CD4-positive, alpha-beta T cell (primary cell): ENCODE measurements around the gene ARHGEF37. TPM values are rescaled to one million over a fixed set of nuclear protein-coding genes. Genes with fewer than 3 reads are reported as not detected.

Experiments
- ATAC-seq: fragments of 200-7000 bp; cut with Tn5 transposase; one replicate; pipeline ENCODE4 v1.10.0; 2022; ENCODE audit warnings: mild to moderate bottlenecking; ENCODE audit not compliant: poor library complexity
- CTCF ChIA-PET: fragments of 350-600 bp; sonication (Branson Sonifier 250); formaldehyde crosslinking; loops from one replicate; lab custom pipeline; 2021; ENCODE audit warnings: antibody characterized with exemption, inconsistent platforms; lab: Charles Lee
- POLR2A ChIA-PET: fragments of 350-600 bp; sonication (Branson Sonifier 250); formaldehyde crosslinking; loops from one replicate; lab custom pipeline; 2021; ENCODE audit warnings: antibody characterized with exemption, inconsistent platforms; lab: Charles Lee
- DNase-seq, 14 experiments: peaks; one replicate each; pipeline ENCODE4 v3.0.0-alpha.2; 2013 to 2020; ENCODE audit warnings: mixed read lengths in 2 of 14
- H3K27ac ChIP-seq, 2 donors: one replicate each; pipeline versions ENCODE4 v1.5.1 to v1.7.0; 2013; ENCODE audit warnings: low read length in 2 of 2, low read depth in 1 of 2, mild to moderate bottlenecking in 1 of 2
- H3K27me3 ChIP-seq, 2 experiments: 1 replicate in 1 of 2; 2 replicates in 1 of 2; pipeline versions ENCODE4 v1.6.1 to v1.7.0; 2013; ENCODE audit warnings: low read length in 2 of 2, control low read depth in 1 of 2, mild to moderate bottlenecking in 1 of 2, moderate library complexity in 1 of 2; ENCODE audit not compliant: insufficient read depth in 2 of 2, control insufficient read depth in 1 of 2
- H3K36me3 ChIP-seq: one replicate; pipeline ENCODE4 v1.6.1; 2013; ENCODE audit warnings: low read length, control low read depth; ENCODE audit not compliant: insufficient read depth
- H3K4me1 ChIP-seq: one replicate; pipeline ENCODE4 v1.6.1; 2013; ENCODE audit warnings: low read length, control low read depth; ENCODE audit not compliant: insufficient read depth
- H3K4me3 ChIP-seq: one replicate; pipeline ENCODE4 v1.5.1; 2013; ENCODE audit warnings: mild to moderate bottlenecking, low read length, moderate library complexity
- H3K9me3 ChIP-seq, 2 experiments: 1 replicate in 1 of 2; 2 replicates in 1 of 2; pipeline versions ENCODE4 v1.6.1 to v1.7.0; 2013; ENCODE audit warnings: low read length in 2 of 2, mild to moderate bottlenecking in 2 of 2, control low read depth in 1 of 2, moderate library complexity in 1 of 2; ENCODE audit not compliant: control insufficient read depth in 1 of 2, insufficient read depth in 1 of 2
- H3K27ac Mint-ChIP-seq: one replicate; pipeline ENCODE4 v1.8.0; 2020; ENCODE audit warnings: mixed read lengths
- H3K27me3 Mint-ChIP-seq: one replicate; pipeline ENCODE4 v1.8.0; 2021; ENCODE audit warnings: mixed read lengths
- H3K36me3 Mint-ChIP-seq: one replicate; pipeline ENCODE4 v1.8.0; 2021; ENCODE audit warnings: low read depth, mixed read lengths
- H3K4me1 Mint-ChIP-seq: one replicate; pipeline ENCODE4 v1.8.0; 2021; ENCODE audit warnings: low read depth, mixed read lengths
- H3K4me3 Mint-ChIP-seq: one replicate; pipeline ENCODE4 v1.8.0; 2020; ENCODE audit warnings: mild to moderate bottlenecking, mixed read lengths
- H3K9me3 Mint-ChIP-seq: one replicate; pipeline ENCODE4 v1.8.0; 2020; ENCODE audit warnings: mixed read lengths
- intact Hi-C, 2 experiments: fragments of 100-400 bp; cut with DNase I in 1 of 2; cut with micrococcal nuclease in 1 of 2; formaldehyde crosslinking; loops; one replicate each; pipeline versions ENCODE4 v1.15.1 to v1.9.0; 2023 to 2025; cut with DNase I, micrococcal nuclease
- total RNA-seq, 174 experiments: library from RNA in 2 of 174; stranded (reverse) in 2 of 174; gene quantifications; one replicate each; pipeline ENCODE4 v1.2.3 and lab custom pipeline; 2021 to 2026
- TF ChIP-seq, protein P1 (sequence below): fragments of 200-600 bp; IDR thresholded peaks from one replicate; pipeline ENCODE4 v1.8.0; 2022; ENCODE audit warnings: antibody characterized with exemption, mild to moderate bottlenecking

The ARHGEF37 gene
- total RNA-seq, 2 experiments from 2014 or later = 0.41 TPM; not detected in 1

DNA sequence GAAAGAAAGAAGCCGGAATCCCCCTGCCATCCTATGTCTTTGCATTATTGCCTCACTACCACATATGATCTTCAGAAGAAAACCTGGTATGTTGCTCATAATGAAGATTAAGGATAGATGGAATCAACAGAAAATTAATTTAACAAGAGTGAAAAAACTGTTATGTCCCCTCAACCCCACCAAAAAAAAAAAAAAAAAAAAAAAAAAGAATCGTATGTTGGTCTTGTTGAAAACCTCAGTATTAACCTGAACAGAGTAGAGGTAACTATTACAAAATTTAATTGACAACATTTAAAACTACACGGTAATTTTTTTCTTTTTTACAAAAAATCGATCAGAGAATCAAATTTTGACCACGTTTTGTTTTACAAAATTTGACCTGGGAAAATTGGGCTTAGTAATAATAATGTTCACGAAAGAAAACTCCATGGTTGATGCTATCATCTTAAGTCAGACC is 29.2 kb upstream of the ARHGEF37 start:
- H3K4me3 ChIP-seq = peak overlapping the region; percentile 97

DNA sequence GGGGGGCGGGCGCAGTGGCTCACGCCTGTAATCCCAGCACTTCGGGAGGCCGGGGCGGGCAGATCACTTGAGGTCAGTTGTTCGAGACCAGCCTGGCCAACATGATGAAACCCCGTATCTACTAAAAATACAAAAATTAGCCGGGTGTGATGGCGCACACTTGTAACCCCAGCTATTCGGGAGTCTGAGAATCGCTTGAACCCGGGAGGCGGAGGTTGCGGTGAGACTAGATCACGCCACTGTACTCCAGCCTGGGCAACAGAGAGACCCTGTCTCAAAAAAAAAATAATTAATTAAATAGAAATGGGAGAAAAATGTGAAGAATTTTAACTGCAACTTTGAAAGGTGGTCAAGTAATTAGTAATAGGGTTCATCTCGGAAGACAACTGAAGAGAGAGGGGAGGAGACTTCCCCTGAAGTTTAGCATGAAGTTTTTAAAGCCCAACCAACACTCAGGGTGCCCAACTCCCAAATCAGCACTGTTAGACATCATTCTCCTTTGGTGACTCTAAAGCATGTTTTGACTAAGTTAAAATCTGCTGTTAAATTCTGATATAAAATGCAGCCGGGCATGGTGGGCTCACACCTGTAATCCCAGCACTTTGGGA is 28.6 kb upstream of the ARHGEF37 start:
- intact Hi-C loops = loop anchor here (5.0 to 10.0 kb wide), 7 partner anchors 60 to 1702 kb away; partner anchors contain the start of genes ADRB2 (in 1 of the 2), FBXO38 (in 1 of the 2), GM2A (in 1 of the 2) and HMGXB3 (in 1 of the 2)
- no peak overlapping the region for H3K4me3 ChIP-seq
- H3K27me3 ChIP-seq = no peaks in the 10 kb centered on the region
- H3K4me1 Mint-ChIP-seq = peaks cover 24% of the 10 kb centered on the region
- no peaks in the 10 kb centered on the region for H3K9me3 Mint-ChIP-seq
- ATAC-seq (no peak), DNase-seq (no peak)
- H3K27ac Mint-ChIP-seq = no peak overlapping the region
- ChIA-PET CTCF (interaction anchor here (0.6 to 2.4 kb wide), 9 partner anchors 10 to 208 kb away, joined by 3 to 12 read pairs (median 5); partner anchors contain the start of gene GRPEL2), POLR2A (interaction anchor here (1.1 to 4.3 kb wide), 4 partner anchors 10 to 208 kb away, joined by 3 to 42 read pairs (median 18); partner anchors contain the start of gene GRPEL2)
- no peaks in the 10 kb centered on the region for H3K27me3 Mint-ChIP-seq
- TF ChIP-seq, protein P1, sequence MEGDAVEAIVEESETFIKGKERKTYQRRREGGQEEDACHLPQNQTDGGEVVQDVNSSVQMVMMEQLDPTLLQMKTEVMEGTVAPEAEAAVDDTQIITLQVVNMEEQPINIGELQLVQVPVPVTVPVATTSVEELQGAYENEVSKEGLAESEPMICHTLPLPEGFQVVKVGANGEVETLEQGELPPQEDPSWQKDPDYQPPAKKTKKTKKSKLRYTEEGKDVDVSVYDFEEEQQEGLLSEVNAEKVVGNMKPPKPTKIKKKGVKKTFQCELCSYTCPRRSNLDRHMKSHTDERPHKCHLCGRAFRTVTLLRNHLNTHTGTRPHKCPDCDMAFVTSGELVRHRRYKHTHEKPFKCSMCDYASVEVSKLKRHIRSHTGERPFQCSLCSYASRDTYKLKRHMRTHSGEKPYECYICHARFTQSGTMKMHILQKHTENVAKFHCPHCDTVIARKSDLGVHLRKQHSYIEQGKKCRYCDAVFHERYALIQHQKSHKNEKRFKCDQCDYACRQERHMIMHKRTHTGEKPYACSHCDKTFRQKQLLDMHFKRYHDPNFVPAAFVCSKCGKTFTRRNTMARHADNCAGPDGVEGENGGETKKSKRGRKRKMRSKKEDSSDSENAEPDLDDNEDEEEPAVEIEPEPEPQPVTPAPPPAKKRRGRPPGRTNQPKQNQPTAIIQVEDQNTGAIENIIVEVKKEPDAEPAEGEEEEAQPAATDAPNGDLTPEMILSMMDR = no peak
- H3K4me3 Mint-ChIP-seq = peak overlapping the region; percentile 48
- peaks cover 14% of the 10 kb centered on the region for H3K36me3 ChIP-seq
- peaks cover 38% of the 10 kb centered on the region for H3K36me3 Mint-ChIP-seq
- no peaks in the 10 kb centered on the region for H3K9me3 ChIP-seq
- H3K4me1 ChIP-seq = peaks cover 25% of the 10 kb centered on the region
- no peak overlapping the region for H3K27ac ChIP-seq

More for the DNA sequence above, 29.2 kb upstream of the ARHGEF37 start:
- Mint-ChIP-seq H3K4me1 (peaks cover 30% of the 10 kb centered on the region), H3K9me3 (no peaks in the 10 kb centered on the region), H3K27ac (peak overlapping the region; percentile 98), H3K27me3 (no peaks in the 10 kb centered on the region), H3K4me3 (peak overlapping the region; percentile 99), H3K36me3 (peaks cover 44% of the 10 kb centered on the region)
- POLR2A ChIA-PET = interaction anchor here (0.8 to 4.3 kb wide), 20 partner anchors 10 to 861 kb away, joined by 3 to 42 read pairs (median 5); partner anchors contain the start of genes CD74, GRPEL2 and PCYOX1L
- Histone ChIP-seq H3K36me3 (peaks cover 20% of the 10 kb centered on the region), H3K9me3 (no peaks in the 10 kb centered on the region), H3K27me3 (no peaks in the 10 kb centered on the region), H3K4me1 (peaks cover 26% of the 10 kb centered on the region), H3K27ac (peak overlapping the region; percentile 94 to 98)
- ATAC-seq = no peak
- no peak for DNase-seq
- TF ChIP-seq, protein P1 = peak; percentile 8
- CTCF ChIA-PET = interaction anchor here (0.6 to 2.4 kb wide), 19 partner anchors 9 to 207 kb away, joined by 3 to 12 read pairs (median 5); partner anchors contain the start of gene GRPEL2
- intact Hi-C loops = loop anchor here (5.0 to 10.0 kb wide), 7 partner anchors 60 to 1703 kb away; partner anchors contain the start of genes ADRB2 (in 1 of the 2), FBXO38 (in 1 of the 2), GM2A (in 1 of the 2) and HMGXB3 (in 1 of the 2)

DNA sequence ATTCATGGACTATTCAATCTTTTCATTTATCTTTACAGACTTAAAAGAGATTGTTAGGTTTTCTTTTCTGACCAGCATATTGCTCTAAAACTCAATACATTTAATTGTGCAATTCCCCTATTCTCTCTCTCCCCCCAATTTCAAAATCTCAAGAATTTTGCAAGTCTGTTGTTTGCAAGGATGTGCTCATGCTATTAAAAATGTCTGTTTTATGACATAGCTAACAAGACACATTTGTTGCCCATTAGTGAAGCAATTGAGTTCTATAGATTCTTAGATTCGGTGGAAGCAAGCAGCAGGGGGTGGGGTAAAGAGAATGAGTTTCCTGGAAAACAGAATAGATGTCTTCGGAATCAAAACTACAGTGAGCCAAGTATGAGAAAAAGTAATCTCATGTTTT is 21.6 kb upstream of the ARHGEF37 start:
- no peaks in the 10 kb centered on the region for H3K9me3 ChIP-seq
- H3K4me1 Mint-ChIP-seq = peaks cover 23% of the 10 kb centered on the region
- H3K9me3 Mint-ChIP-seq = no peaks in the 10 kb centered on the region
- intact Hi-C loops = loop anchor here (10.0 kb wide), 6 partner anchors 415 to 1695 kb away; partner anchors contain the start of genes ABLIM3 (in 2 of the 2), ADRB2 (in 1 of the 2), FBXO38 (in 1 of the 2) and GM2A (in 1 of the 2)
- H3K4me3 ChIP-seq = no peak overlapping the region
- TF ChIP-seq, protein P1 = no peak
- DNase-seq = no peak
- POLR2A ChIA-PET = no interaction called here
- no peak for ATAC-seq
- H3K27me3 ChIP-seq = no peaks in the 10 kb centered on the region
- no peak overlapping the region for H3K27ac ChIP-seq
- CTCF ChIA-PET = no interaction called here
- no peaks in the 10 kb centered on the region for H3K36me3 Mint-ChIP-seq
- peaks cover 8% of the 10 kb centered on the region for H3K4me1 ChIP-seq
- H3K27me3 Mint-ChIP-seq = no peaks in the 10 kb centered on the region
- H3K36me3 ChIP-seq = no peaks in the 10 kb centered on the region
- H3K4me3 Mint-ChIP-seq = no peak overlapping the region
- no peak overlapping the region for H3K27ac Mint-ChIP-seq
